Adrenal gland (tissue), 12 donors: ENCODE results near the gene MRPL55. TPM values are rescaled to one million over a fixed set of nuclear protein-coding genes. Genes with fewer than 3 reads are reported as not detected.

ENCODE experiments used
- DNase-seq, 7 donors: peaks; one replicate each; pipeline ENCODE4 v3.0.0-alpha.2; 2019 to 2020
- H3K27ac ChIP-seq, 5 donors: fragments of 200-600 bp; sonication (generic) in 4 of 5; 1 replicate in 3 of 5; 2 replicates in 2 of 5; pipeline versions ENCODE4 v1.5.1 to v1.8.0; 2016 to 2020; ENCODE audit warnings: mild to moderate bottlenecking in 1 of 5
- H3K27me3 ChIP-seq: fragments of 200-600 bp; 2 replicates; pipeline ENCODE4 v1.8.0; 2021
- H3K36me3 ChIP-seq, 2 donors: fragments of 200-600 bp; replicated peaks in 1 of 2; 1 replicate in 1 of 2; 2 replicates in 1 of 2; pipeline versions ENCODE4 v1.5.1 to v1.8.0; 2018 to 2022
- H3K4me1 ChIP-seq, 2 donors: fragments of 200-600 bp; replicated peaks in 1 of 2; 1 replicate in 1 of 2; 2 replicates in 1 of 2; pipeline versions ENCODE4 v1.5.1 to v1.8.0; 2018 to 2021
- H3K4me3 ChIP-seq, 4 donors: fragments of 200-600 bp; sonication (generic) in 3 of 4; one replicate each; pipeline ENCODE4 v1.5.1; 2016 to 2018
- H3K9me3 ChIP-seq, 3 donors: fragments of 200-600 bp; sonication (generic) in 1 of 3; replicated peaks in 1 of 3; 1 replicate in 2 of 3; 2 replicates in 1 of 3; pipeline versions ENCODE4 v1.5.1 to v1.8.0; 2016 to 2021
- POLR2A ChIP-seq, 2 donors: fragments of 450-650 bp; IDR thresholded peaks; one replicate each; pipeline ENCODE4 v1.6.1; 2017; ENCODE audit warnings: antibody characterized with exemption in 2 of 2, mild to moderate bottlenecking in 2 of 2, moderate library complexity in 1 of 2
- WGBS, 4 donors: extraction: QIAGEN DNeasy Blood & Tissue Kit in 2 of 4; methylation state at CpG; one replicate each; pipeline versions ENCODE4 v1.1.5 to v1.1.7; 2013 to 2017; 5-methylcytosine and 5-hydroxymethylcytosine counted together
- intact Hi-C, 2 donors: fragments of 100-400 bp; cut with DNase I; formaldehyde crosslinking; loops; one replicate each; pipeline versions ENCODE4 v1.14.1 to v1.15.0; 2022 to 2023
- microRNA-seq, 3 donors: library from miRNA; unstranded; fragments of <30 nt; microRNA quantifications; one replicate each; pipeline ENCODE4, GENCODE V29; 2017 to 2020
- polyA plus RNA-seq, 3 donors: library from polyadenylated mRNA; stranded (reverse); fragments of 200-250 nt in 2 of 3; fragments of 350-450 nt in 1 of 3; fragmentation: Illumina TruSeq in 1 of 3; extraction: RNeasy Lipid Tissue Mini Kit (QIAGEN cat#74804) in 1 of 3; gene quantifications; one replicate each; pipeline ENCODE4 v1.2.3, GENCODE V29; 2013 to 2014
- small RNA-seq, 2 donors: library from RNA; depleted of rRNA; stranded (forward); fragments of <200 nt; gene quantifications; one replicate each; pipeline ENCODE3, GENCODE V24; 2016
- total RNA-seq, 9 donors: library from RNA; depleted of rRNA in 4 of 9; stranded (reverse); fragments of >200 nt in 4 of 9; fragments of 120-200 nt in 1 of 9; fragmentation: NEBNext Ultra II Directional in 1 of 9; extraction: Animal tissue kit (Norgen Biotek cat#: 25700) in 1 of 9; gene quantifications; one replicate each; pipeline versions ENCODE4 v1.1.0 to v1.2.4, GENCODE V29; 2013 to 2023
- TF ChIP-seq, protein P1 (sequence below), 6 experiments: fragments of 450-650 bp in 4 of 6; fragments of 200-600 bp in 2 of 6; sonication (generic) in 1 of 6; IDR thresholded peaks; 1 replicate in 5 of 6; 2 replicates in 1 of 6; pipeline versions ENCODE4 v1.5.1 to v1.8.0; 2016 to 2021; ENCODE audit warnings: antibody characterized with exemption in 6 of 6, mild to moderate bottlenecking in 2 of 6, moderate library complexity in 1 of 6
- donor health status: healthy with polysubstance abuse.
- donor health status: Bipolar disorder and iron deficiency.
- donor health status: DM: yes; HTN: yes; CAD: no.
- donor health status: DM: no; HTN: no; CAD: no.
- donor health status: DM: no; HTN: no; CAD: no.
- donor health status: DM: yes; HTN: yes; CAD: no.

The MRPL55 gene
- total and polyA plus RNA-seq, 12 donors, result 25.1 to 309 (median 70.8) TPM

DNA sequence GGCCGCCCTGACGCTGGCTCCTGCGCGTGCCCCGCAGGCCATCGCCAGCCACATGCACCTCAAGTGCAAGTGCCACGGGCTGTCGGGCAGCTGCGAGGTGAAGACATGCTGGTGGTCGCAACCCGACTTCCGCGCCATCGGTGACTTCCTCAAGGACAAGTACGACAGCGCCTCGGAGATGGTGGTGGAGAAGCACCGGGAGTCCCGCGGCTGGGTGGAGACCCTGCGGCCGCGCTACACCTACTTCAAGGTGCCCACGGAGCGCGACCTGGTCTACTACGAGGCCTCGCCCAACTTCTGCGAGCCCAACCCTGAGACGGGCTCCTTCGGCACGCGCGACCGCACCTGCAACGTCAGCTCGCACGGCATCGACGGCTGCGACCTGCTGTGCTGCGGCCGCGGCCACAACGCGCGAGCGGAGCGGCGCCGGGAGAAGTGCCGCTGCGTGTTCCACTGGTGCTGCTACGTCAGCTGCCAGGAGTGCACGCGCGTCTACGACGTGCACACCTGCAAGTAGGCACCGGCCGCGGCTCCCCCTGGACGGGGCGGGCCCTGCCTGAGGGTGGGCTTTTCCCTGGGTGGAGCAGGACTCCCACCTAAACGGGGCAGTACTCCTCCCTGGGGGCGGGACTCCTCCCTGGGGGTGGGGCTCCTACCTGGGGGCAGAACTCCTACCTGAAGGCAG lies 50.0 kb downstream of the MRPL55 start:
- Histone ChIP-seq H3K27ac (no peak overlapping the region), H3K4me1 (no peaks in the 10 kb centered on the region), H3K9me3 (no peaks in the 10 kb centered on the region), H3K27me3 (peaks cover 60% of the 10 kb centered on the region), H3K36me3 (no peaks in the 10 kb centered on the region), H3K4me3 (peak overlapping the region in 1 of 4 donors; percentile 40)
- 0 to 10% (median 4%) methylated on average over 1 to 66 of the region's 66 CpGs for WGBS, 4 donors
- DNase-seq, result no peak
- intact Hi-C loops, result no loop called here
- TF ChIP-seq, protein P1, sequence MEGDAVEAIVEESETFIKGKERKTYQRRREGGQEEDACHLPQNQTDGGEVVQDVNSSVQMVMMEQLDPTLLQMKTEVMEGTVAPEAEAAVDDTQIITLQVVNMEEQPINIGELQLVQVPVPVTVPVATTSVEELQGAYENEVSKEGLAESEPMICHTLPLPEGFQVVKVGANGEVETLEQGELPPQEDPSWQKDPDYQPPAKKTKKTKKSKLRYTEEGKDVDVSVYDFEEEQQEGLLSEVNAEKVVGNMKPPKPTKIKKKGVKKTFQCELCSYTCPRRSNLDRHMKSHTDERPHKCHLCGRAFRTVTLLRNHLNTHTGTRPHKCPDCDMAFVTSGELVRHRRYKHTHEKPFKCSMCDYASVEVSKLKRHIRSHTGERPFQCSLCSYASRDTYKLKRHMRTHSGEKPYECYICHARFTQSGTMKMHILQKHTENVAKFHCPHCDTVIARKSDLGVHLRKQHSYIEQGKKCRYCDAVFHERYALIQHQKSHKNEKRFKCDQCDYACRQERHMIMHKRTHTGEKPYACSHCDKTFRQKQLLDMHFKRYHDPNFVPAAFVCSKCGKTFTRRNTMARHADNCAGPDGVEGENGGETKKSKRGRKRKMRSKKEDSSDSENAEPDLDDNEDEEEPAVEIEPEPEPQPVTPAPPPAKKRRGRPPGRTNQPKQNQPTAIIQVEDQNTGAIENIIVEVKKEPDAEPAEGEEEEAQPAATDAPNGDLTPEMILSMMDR (IDR thresholded peaks at IDR 0.05), result no peak
- no peak for TF ChIP-seq POLR2A (IDR thresholded peaks at IDR 0.05)

DNA sequence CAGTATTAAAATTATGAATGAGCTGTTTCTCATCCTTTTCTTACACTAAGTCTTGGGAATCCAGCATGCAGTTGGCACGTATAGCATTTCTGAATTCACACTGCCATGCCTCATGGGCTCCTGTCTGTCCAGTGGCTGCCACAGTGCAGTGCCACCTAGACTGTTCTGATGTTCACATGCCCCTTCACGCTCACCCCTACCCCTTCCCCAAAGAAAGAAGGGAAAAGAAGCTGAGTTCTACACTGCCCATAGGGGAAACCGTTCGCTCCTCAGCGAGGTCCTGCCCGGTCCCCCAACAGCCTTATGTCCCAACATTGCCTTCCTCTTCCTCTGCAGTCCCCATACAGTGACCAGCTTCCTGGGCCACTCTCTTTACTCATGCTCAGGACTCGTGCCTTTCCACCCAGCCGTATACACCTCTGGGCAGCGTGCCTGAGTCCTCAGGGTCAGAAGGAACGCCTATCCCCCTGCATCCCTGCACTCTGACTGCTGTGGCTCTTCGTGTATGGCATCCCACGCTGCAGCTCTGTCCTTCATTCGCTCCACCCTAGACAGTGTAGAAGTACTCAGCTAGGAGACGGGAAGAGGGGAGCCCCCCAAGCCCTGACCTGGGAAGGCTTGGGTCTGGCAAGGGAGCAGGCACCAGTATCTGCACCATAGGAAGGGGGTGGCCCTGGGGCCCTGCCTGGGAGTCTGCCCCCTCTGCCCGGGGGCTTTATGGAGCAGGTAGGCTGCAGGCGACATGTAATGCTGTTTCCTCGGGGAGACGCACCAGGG lies 50.7 kb downstream of the MRPL55 start:
- no peaks in the 10 kb centered on the region for H3K9me3 ChIP-seq
- DNase-seq, result no peak
- WGBS, 4 donors, result 43 to 55% (median 48%) methylated on average over 12 to 18 of the region's 18 CpGs
- H3K4me1 ChIP-seq, result no peaks in the 10 kb centered on the region
- no peaks in the 10 kb centered on the region for H3K36me3 ChIP-seq
- no peak for TF ChIP-seq POLR2A (IDR thresholded peaks at IDR 0.05)
- TF ChIP-seq, protein P1 (IDR thresholded peaks at IDR 0.05), result no peak
- H3K27ac ChIP-seq, result no peak overlapping the region
- no peak overlapping the region for H3K4me3 ChIP-seq
- H3K27me3 ChIP-seq, result peaks cover 52% of the 10 kb centered on the region
- intact Hi-C loops, result no loop called here

Small RNA genes within 50 kb of the gene (microRNA-seq; reads per million reads assigned to microRNA genes)
- 1.8 to 2.6 (median 1.9) reads per million in 3 donors for gene MIR3620

Small RNA genes within 50 kb of the gene (small RNA-seq; reads per million reads assigned to genes)
- gene AL359510.1, result 0 reads per million in 2 donors

Other genes with a start within 250 kb of the MRPL55 start
- gene WNT9A, start 161.4 kb downstream of the MRPL55 start, total RNA-seq, result 1 to 10 TPM in 5 of 9 donors, under 1 TPM in 4; 0.28 to 2.9 (median 1.6) TPM
- gene WNT9A, start 161.4 kb downstream of the MRPL55 start, polyA plus RNA-seq, result 1 to 10 TPM in 1 of 3 donors, under 1 TPM in 2; 0.18 to 1.1 (median 0.64) TPM
- not detected for gene WNT3A, start 102.3 kb downstream of the MRPL55 start, total RNA-seq
- gene WNT3A, start 102.3 kb downstream of the MRPL55 start, polyA plus RNA-seq, result not detected
- 100 to 1,000 TPM; 200 to 611 (median 378) TPM for gene ARF1, start 26.6 kb downstream of the MRPL55 start, total RNA-seq
- gene ARF1, start 26.6 kb downstream of the MRPL55 start, polyA plus RNA-seq, result 100 to 1,000 TPM; 274 to 510 (median 384) TPM
- 10 to 100 TPM in 7 of 9 donors, 1 to 10 TPM in 2; 8.0 to 24.8 (median 14.0) TPM for gene C1orf35, start 6.0 kb downstream of the MRPL55 start, total RNA-seq
- gene C1orf35, start 6.0 kb downstream of the MRPL55 start, polyA plus RNA-seq, result 10 to 100 TPM in 2 of 3 donors, 1 to 10 TPM in 1; 5.0 to 42.0 (median 36.0) TPM
- 100 to 1,000 TPM; 162 to 427 (median 232) TPM for gene GUK1, start 31.0 kb upstream of the MRPL55 start, total RNA-seq
- gene GUK1, start 31.0 kb upstream of the MRPL55 start, polyA plus RNA-seq, result 100 to 1,000 TPM in 2 of 3 donors, 10 to 100 TPM in 1; 42.3 to 414 (median 388) TPM
- gene GJC2, start 40.6 kb upstream of the MRPL55 start, total RNA-seq, result 1 to 10 TPM in 7 of 9 donors, under 1 TPM in 2; 0.72 to 4.1 (median 1.2) TPM
- 1 to 10 TPM in 2 of 3 donors, under 1 TPM in 1; 0.05 to 2.1 (median 1.8) TPM for gene GJC2, start 40.6 kb upstream of the MRPL55 start, polyA plus RNA-seq
- gene IBA57, start 56.5 kb upstream of the MRPL55 start, total RNA-seq, result 10 to 100 TPM in 8 of 9 donors, 1 to 10 TPM in 1; 6.2 to 40.6 (median 16.1) TPM
- gene IBA57, start 56.5 kb upstream of the MRPL55 start, polyA plus RNA-seq, result 1 to 10 TPM; 1.4 to 3.8 (median 2.9) TPM
- 10 to 100 TPM in 1 of 9 donors, 1 to 10 TPM in 8; 2.4 to 10.2 (median 5.5) TPM for gene OBSCN, start 98.7 kb upstream of the MRPL55 start, total RNA-seq
- 10 to 100 TPM in 1 of 3 donors, 1 to 10 TPM in 1, under 1 TPM in 1; 0.90 to 18.0 (median 6.3) TPM for gene OBSCN, start 98.7 kb upstream of the MRPL55 start, polyA plus RNA-seq